ENCODE measurements around the gene FAM171A2. TPM values are rescaled to one million over a fixed set of nuclear protein-coding genes. Genes with fewer than 3 reads are reported as not detected.

Gene FAM171A2
- total and polyA plus RNA-seq, 12 donors = 0.13 to 5.4 (median 2.3) TPM

DNA sequence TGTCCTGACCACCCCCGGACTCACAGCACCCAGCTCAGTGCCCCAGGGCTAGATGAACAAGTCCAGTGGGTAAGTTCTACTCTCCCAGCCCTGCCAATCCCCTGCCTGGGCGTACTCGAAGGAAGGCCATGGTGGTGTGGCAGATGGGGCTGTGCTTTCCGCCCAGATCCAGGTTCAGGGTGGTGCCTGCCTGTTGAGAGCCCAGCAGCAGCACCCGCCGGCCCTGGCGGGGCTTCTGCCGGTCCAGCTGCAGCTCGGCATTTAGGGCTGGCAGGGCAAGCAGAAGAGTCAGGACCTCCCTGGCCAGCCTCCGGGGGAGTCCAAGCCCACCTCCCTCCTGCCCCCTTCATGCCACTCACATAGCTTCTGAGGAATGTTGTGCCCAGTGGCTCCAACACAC is 16.2 kb upstream of the FAM171A2 start:
- 80 to 90% (median 88%) methylated on average over 6 to 10 of the region's 10 CpGs; no CpG with 5 or more reads in 1 of the 4 donors for WGBS, 4 donors
- intact Hi-C loops (cut with DNase I) = no loop called here
- Histone ChIP-seq H3K4me1 (replicated peaks in 1 of 2) (no peaks in the 10 kb centered on the region), H3K27ac (no peak overlapping the region), H3K9me3 (replicated peaks in 1 of 3) (no peaks in the 10 kb centered on the region), H3K36me3 (replicated peaks in 1 of 2) (no peaks in the 10 kb centered on the region), H3K4me3 (no peak overlapping the region), H3K27me3 (no peaks in the 10 kb centered on the region)
- no peak for TF ChIP-seq POLR2A (IDR thresholded peaks at IDR 0.05)
- TF ChIP-seq, protein P1, sequence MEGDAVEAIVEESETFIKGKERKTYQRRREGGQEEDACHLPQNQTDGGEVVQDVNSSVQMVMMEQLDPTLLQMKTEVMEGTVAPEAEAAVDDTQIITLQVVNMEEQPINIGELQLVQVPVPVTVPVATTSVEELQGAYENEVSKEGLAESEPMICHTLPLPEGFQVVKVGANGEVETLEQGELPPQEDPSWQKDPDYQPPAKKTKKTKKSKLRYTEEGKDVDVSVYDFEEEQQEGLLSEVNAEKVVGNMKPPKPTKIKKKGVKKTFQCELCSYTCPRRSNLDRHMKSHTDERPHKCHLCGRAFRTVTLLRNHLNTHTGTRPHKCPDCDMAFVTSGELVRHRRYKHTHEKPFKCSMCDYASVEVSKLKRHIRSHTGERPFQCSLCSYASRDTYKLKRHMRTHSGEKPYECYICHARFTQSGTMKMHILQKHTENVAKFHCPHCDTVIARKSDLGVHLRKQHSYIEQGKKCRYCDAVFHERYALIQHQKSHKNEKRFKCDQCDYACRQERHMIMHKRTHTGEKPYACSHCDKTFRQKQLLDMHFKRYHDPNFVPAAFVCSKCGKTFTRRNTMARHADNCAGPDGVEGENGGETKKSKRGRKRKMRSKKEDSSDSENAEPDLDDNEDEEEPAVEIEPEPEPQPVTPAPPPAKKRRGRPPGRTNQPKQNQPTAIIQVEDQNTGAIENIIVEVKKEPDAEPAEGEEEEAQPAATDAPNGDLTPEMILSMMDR (IDR thresholded peaks at IDR 0.05) = no peak
- DNase-seq = no peak

DNA sequence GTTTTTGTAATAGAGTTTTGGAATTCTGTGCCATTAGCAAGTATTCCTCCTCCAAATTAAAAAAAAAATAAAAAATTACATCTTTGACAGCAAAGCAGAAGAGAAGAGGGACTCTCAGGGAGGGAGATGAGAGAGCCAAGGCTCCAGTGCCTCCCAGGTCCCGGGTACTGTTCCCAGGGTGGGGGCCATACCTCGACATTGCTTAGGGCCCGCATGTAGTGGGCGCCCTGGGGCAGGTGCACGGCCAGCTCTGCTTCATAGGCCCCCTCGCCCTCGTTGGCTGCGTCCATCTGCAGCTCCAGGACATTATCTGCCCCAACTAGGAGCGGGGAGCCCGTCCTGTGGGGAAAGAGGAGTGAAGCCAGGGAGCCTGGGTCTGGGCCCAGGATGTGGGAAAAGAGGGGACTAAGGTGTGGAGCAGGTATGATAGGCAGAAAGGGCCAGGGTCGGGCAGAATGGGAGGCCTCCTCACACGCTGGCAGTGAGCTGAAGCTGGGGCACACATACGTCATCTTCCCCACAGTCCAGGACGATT is 14.6 kb upstream of the FAM171A2 start:
- intact Hi-C loops (cut with DNase I) = no loop called here

DNA sequence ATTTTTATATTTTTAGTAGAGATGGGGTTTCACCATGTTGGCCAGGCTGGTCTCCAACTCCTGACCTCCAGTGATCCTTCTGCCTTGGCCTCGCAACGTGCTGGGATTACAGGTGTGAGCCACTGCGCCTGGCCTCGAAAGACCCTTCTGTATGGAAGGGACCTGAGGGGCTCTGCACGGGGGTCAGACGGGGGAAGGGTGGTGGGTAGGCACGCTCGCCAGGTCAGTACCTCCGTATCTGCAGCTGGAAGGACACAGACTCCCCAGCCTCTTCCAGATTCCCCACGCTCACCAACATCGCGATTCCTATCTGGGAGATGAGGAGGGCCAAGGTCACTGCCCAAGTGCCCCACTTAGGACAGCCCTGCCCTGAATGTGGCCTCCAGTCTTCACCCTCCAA is 13.1 kb upstream of the FAM171A2 start:
- no peak overlapping the region for H3K4me3 ChIP-seq

More for the DNA sequence above, 14.6 kb upstream of the FAM171A2 start:
- no peak for TF ChIP-seq POLR2A (IDR thresholded peaks at IDR 0.05)
- TF ChIP-seq, protein P1 (IDR thresholded peaks at IDR 0.05) = no peak
- DNase-seq = no peak
- Histone ChIP-seq H3K4me1 (replicated peaks in 1 of 2) (no peaks in the 10 kb centered on the region), H3K36me3 (replicated peaks in 1 of 2) (no peaks in the 10 kb centered on the region), H3K27me3 (no peaks in the 10 kb centered on the region), H3K9me3 (replicated peaks in 1 of 3) (no peaks in the 10 kb centered on the region), H3K27ac (no peak overlapping the region), H3K4me3 (no peak overlapping the region)
- WGBS, 4 donors = 83 to 92% (median 87%) methylated on average over 12 to 14 of the region's 14 CpGs

DNA sequence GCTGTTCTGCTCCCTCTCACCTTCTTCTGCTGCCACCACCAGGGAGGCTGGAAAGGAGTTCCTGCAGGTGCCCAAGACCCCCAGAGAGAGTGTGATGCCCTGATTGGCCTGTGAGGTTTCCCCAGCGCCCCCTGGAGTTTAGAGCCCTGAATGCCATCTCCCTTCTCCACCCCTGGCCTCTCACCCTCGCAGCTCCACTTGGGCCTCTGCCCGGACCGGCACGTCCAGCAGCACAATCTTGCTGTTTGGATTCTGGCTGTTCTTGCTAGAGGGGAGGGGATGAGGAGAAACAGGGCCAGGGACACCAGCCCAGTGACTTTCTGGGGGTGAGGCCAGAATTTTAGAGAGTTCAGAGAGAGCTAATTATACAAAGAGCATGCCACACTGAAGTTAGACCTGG is 12.5 kb upstream of the FAM171A2 start:
- peak in 5 of 7 donors; percentile 48 to 64 (median 52) for DNase-seq
- H3K36me3 ChIP-seq (replicated peaks in 1 of 2) = no peaks in the 10 kb centered on the region
- H3K27ac ChIP-seq = no peak overlapping the region
- H3K4me3 ChIP-seq = no peak overlapping the region
- H3K4me1 ChIP-seq (replicated peaks in 1 of 2) = no peaks in the 10 kb centered on the region
- TF ChIP-seq POLR2A (IDR thresholded peaks at IDR 0.05) = no peak
- TF ChIP-seq, protein P1 (IDR thresholded peaks at IDR 0.05) = peak in 2 of 6 experiments; percentile 11 to 35
- 10 to 44% (median 15%) methylated on average over 4 to 5 of the region's 5 CpGs for WGBS, 4 donors
- no peaks in the 10 kb centered on the region for H3K27me3 ChIP-seq
- intact Hi-C loops (cut with DNase I) = no loop called here
- no peaks in the 10 kb centered on the region for H3K9me3 ChIP-seq (replicated peaks in 1 of 3)

More for the DNA sequence above, 13.1 kb upstream of the FAM171A2 start:
- H3K27ac ChIP-seq = no peak overlapping the region
- H3K36me3 ChIP-seq (replicated peaks in 1 of 2) = no peaks in the 10 kb centered on the region
- DNase-seq = no peak
- TF ChIP-seq, protein P1 (IDR thresholded peaks at IDR 0.05) = no peak
- TF ChIP-seq POLR2A (IDR thresholded peaks at IDR 0.05) = no peak
- no peaks in the 10 kb centered on the region for H3K27me3 ChIP-seq
- no peaks in the 10 kb centered on the region for H3K4me1 ChIP-seq (replicated peaks in 1 of 2)
- intact Hi-C loops (cut with DNase I) = no loop called here
- no peaks in the 10 kb centered on the region for H3K9me3 ChIP-seq (replicated peaks in 1 of 3)
- 51 to 83% (median 77%) methylated on average over 6 to 12 of the region's 12 CpGs for WGBS, 4 donors
